H1 (cell line): ENCODE data around the gene LRPAP1. TPM values are rescaled to one million over a fixed set of nuclear protein-coding genes. Genes with fewer than 3 reads are reported as not detected.

ENCODE experiments used
- ASH2L ChIP-seq: fragments of 200-600, 300-600 bp; sonication (generic); IDR thresholded peaks from one replicate; pipeline ENCODE4 v1.7.1; 2017; ENCODE audit warnings: low read length
- BRCA1 ChIP-seq: IDR thresholded peaks from 2 replicates; pipeline ENCODE4 v1.6.1; 2012; ENCODE audit warnings: low read depth, low read length, improper control_type of control experiment
- CBX8 ChIP-seq: fragments of 300-800, 300-1000 bp; sonication (generic); IDR thresholded peaks from 2 replicates; pipeline ENCODE4 v1.7.1; 2016; ENCODE audit warnings: low read depth, low read length, borderline replicate concordance
- EGR1 ChIP-seq: IDR thresholded peaks from 2 replicates; pipeline ENCODE4 v1.6.1; 2011; ENCODE audit warnings: low read depth, low read length, borderline replicate concordance
- RFX5 ChIP-seq: IDR thresholded peaks from 2 replicates; pipeline ENCODE4 v1.6.1; 2011; ENCODE audit warnings: low read depth, low read length, improper control_type of control experiment, borderline replicate concordance
- SAP30 ChIP-seq: fragments of 300-600 bp; sonication (generic); IDR thresholded peaks from 2 replicates; pipeline ENCODE4 v1.7.1; 2012; ENCODE audit warnings: low read length, moderate library complexity, mild to moderate bottlenecking, inconsistent platforms; ENCODE audit not compliant: insufficient read depth, insufficient replicate concordance
- SIN3A ChIP-seq, 2 experiments: IDR thresholded peaks in 1 of 2; conservative IDR thresholded peaks in 1 of 2; 2 replicates each; pipeline ENCODE4 v1.6.1; 2011 to 2012; ENCODE audit warnings: low read length in 2 of 2, improper control_type of control experiment in 1 of 2, low read depth in 1 of 2, mild to moderate bottlenecking in 1 of 2
- TAF1 ChIP-seq: IDR thresholded peaks from 2 replicates; pipeline ENCODE4 v1.6.1; 2011; ENCODE audit warnings: mild to moderate bottlenecking, low read depth, low read length
- TBP ChIP-seq: IDR thresholded peaks from 2 replicates; pipeline ENCODE4 v1.6.1; 2011; ENCODE audit warnings: low read depth, low read length, improper control_type of control experiment
- ZNF274 ChIP-seq: IDR thresholded peaks from 2 replicates; pipeline ENCODE4 v1.7.0; 2012; ENCODE audit warnings: low read length, borderline replicate concordance; ENCODE audit errors: extremely low read depth
- polyA plus RNA-seq, 7 experiments: library from polyadenylated mRNA; depleted of rRNA in 3 of 7; stranded (reverse) in 5 of 7; unstranded in 2 of 7; fragments of >200 nt in 5 of 7; fragments of 200-250 nt in 2 of 7; gene quantifications; 1 replicate in 5 of 7; 2 replicates in 1 of 7; 4 replicates in 1 of 7; pipeline versions ENCODE4 v1.2.1 to v1.2.3, GENCODE V29; 2011 to 2013; ENCODE audit warnings: missing spikeins in 2 of 7, mixed read lengths in 2 of 7
- total RNA-seq: library from RNA; stranded (reverse); fragmentation: NEBNext Ultra II Directional; extraction: Animal tissue kit (Norgen Biotek cat#: 25700); gene quantifications from 2 replicates; pipeline ENCODE4 v1.2.1, GENCODE V29; 2021

The LRPAP1 gene
- total and polyA plus RNA-seq, 2 of the 8 experiments (the other 6 are each of a cell fraction or from before 2014, with no cell fraction given): 31.1 to 101 TPM

GRCh38 chr4:3475041-3475712 is 57.0 kb downstream of the LRPAP1 start (continued):
- TF ChIP-seq SAP30 (no peak), TAF1 (no peak), SIN3A (conservative IDR thresholded peaks at IDR 0.05 in 1 of 2, IDR thresholded peaks at IDR 0.05 in 1 of 2; ENCODE audit: low read depth in 1 of 2, low read length in 2 of 2) (no peak), BRCA1 (no peak), CBX8 (no peak), ASH2L (no peak), TBP (no peak), EGR1 (no peak), RFX5 (no peak), ZNF274 (no peak)
- TF ChIP-seq, all 59 proteins: peak for 0
